ENCODE measurements around the gene ABCG2.

ABCG2 gene

DNA sequence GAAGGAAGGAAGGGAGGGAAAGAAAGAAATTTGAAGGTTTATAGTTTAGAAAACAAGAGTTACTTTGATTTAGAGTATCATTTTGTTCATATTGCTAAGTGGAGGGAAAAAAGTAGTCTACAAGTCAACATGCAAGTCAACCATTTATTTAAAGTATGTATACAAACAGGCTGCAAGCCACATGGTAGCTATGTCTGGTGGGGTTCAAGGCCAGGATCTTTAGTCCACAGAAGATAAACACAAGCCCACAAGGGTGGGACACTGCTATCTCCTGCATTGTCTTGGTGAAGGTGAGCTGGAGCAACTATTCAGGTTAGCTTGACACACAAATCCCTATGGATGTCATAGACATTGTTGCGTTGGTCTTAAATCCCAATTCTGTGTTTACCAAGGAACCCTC, 71.4 kb downstream of the ABCG2 start:
- no peak for DNase-seq (ENCODE audit: low read depth)
- no peak overlapping the region for H3K4me3 ChIP-seq (ENCODE audit: low read depth, low read length)
- TF ChIP-seq, protein P1, sequence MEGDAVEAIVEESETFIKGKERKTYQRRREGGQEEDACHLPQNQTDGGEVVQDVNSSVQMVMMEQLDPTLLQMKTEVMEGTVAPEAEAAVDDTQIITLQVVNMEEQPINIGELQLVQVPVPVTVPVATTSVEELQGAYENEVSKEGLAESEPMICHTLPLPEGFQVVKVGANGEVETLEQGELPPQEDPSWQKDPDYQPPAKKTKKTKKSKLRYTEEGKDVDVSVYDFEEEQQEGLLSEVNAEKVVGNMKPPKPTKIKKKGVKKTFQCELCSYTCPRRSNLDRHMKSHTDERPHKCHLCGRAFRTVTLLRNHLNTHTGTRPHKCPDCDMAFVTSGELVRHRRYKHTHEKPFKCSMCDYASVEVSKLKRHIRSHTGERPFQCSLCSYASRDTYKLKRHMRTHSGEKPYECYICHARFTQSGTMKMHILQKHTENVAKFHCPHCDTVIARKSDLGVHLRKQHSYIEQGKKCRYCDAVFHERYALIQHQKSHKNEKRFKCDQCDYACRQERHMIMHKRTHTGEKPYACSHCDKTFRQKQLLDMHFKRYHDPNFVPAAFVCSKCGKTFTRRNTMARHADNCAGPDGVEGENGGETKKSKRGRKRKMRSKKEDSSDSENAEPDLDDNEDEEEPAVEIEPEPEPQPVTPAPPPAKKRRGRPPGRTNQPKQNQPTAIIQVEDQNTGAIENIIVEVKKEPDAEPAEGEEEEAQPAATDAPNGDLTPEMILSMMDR (IDR thresholded peaks at IDR 0.05; ENCODE audit: control insufficient read depth, extremely low read depth, insufficient read depth) = no peak

DNA sequence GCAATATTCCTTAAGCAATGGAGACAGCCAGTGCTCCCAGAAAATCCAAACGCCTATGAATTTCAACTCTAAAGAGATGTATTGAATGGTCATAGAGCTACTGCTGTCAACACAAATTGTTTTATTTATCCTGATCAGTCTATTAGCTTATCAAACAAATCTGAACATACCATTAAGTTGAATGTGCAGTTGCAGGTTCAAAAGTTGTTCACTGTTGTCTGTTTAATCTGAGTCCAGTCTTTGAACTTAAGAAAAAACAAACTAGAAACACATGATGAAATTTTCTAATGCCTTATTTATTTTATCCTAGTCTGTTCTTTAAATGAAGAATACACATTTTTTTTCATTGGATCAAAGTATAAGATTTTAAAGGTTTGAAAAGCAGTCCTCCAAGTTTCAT, 77.8 kb downstream of the ABCG2 start:
- H3K4me3 ChIP-seq (ENCODE audit: low read depth, low read length) = no peak overlapping the region
- TF ChIP-seq, protein P1 (IDR thresholded peaks at IDR 0.05; ENCODE audit: control insufficient read depth, extremely low read depth, insufficient read depth) = no peak
- DNase-seq (ENCODE audit: low read depth) = no peak

DNA sequence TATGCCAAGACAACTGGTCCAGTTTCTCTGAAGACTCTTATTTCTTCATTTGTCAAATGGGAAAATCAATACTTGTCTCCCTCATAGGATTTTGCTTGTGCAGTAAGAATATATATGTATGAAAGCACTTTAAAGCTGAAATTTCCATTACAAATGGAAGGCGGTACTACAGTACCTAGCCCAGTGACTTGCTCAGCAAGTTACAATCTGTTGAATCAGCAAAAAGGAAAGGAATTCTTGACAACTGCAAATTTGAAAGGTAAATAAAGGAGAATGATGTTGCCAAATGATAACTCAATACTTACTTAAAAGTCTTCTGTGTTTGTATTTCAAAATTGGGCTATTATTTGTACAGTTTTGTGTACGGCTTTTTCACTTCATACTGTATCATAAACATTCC, 79.9 kb downstream of the ABCG2 start:
- TF ChIP-seq, protein P1 (IDR thresholded peaks at IDR 0.05; ENCODE audit: control insufficient read depth, extremely low read depth, insufficient read depth) = no peak
- peak; percentile 71 for DNase-seq (ENCODE audit: low read depth)
- H3K4me3 ChIP-seq (ENCODE audit: low read depth, low read length) = no peak overlapping the region

DNA sequence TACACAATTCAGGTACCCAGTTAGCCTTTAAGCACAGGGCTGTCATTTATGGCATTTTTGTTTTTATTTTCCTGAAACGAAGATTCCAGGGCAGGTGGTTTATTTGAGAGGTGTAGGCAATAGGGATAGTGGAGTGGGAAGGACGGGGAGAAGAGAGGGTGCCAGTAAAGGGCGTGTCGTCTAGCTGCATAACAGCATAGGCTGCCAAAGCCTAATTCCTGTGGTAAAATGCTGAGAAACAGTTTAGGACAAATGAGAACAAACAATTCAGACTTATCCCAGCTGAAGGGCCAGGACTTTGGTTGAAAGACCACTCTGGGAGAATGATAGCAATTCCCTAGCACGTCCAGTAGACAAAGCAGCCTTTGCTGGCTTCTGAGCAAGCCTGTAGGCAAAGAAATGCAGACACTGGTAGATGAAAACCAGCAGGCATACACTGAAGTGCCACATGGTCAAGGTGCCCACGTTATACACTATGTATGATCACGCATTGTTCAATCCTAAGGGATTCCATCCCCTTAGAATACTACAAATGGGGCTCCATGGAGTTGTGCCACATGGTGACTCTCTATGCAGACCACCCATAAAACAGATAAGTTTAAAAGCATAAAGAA, 80.4 kb downstream of the ABCG2 start:
- H3K4me3 ChIP-seq (ENCODE audit: low read depth, low read length) = no peak overlapping the region
- TF ChIP-seq, protein P1 (IDR thresholded peaks at IDR 0.05; ENCODE audit: control insufficient read depth, extremely low read depth, insufficient read depth) = no peak
- DNase-seq (ENCODE audit: low read depth) = no peak

DNA sequence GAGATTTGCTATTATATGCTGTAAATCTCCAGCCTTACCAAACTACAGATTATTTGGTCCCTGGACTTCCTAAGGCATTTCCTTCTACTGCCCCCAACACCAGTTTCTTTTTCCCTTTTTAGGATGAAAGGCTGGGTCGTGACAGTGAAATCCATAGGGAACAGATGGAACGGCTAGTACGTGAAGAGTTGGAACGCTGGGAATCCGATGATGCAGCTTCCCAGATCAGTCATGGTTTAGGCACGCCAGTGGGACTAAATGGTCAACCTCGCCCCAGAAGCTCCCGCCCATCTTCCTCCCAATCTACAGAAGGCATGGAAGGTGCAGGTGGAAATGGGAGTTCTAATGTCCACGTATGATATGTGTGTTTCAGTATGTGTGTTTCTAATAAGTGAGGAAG, 83.1 kb downstream of the ABCG2 start:
- no peak overlapping the region for H3K4me3 ChIP-seq (ENCODE audit: low read depth, low read length)

DNA sequence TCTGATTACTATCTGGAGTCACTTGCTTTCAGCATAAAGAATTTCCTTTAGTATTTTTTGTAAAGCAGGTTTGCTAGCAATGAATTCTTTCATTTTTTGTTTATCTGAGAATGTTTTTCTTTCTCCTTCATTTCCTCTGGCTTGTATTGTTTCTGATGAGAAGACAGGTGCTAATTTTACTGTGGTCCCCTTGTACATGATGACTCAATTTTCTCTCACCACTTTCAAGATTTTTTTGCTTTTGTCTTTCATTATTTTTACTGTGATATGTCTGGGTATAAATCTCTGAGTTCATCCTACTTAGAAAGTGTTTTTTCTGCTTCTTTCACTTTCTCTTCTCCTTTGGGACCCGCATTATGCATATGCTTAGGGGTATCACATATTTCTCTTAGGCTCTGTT, 88.4 kb downstream of the ABCG2 start:
- DNase-seq (ENCODE audit: low read depth) = no peak
- no peak overlapping the region for H3K4me3 ChIP-seq (ENCODE audit: low read depth, low read length)
- TF ChIP-seq, protein P1 (IDR thresholded peaks at IDR 0.05; ENCODE audit: control insufficient read depth, extremely low read depth, insufficient read depth) = no peak

More for the DNA sequence above, 83.1 kb downstream of the ABCG2 start:
- DNase-seq (ENCODE audit: low read depth) = no peak
- TF ChIP-seq, protein P1 (IDR thresholded peaks at IDR 0.05; ENCODE audit: control insufficient read depth, extremely low read depth, insufficient read depth) = no peak

DNA sequence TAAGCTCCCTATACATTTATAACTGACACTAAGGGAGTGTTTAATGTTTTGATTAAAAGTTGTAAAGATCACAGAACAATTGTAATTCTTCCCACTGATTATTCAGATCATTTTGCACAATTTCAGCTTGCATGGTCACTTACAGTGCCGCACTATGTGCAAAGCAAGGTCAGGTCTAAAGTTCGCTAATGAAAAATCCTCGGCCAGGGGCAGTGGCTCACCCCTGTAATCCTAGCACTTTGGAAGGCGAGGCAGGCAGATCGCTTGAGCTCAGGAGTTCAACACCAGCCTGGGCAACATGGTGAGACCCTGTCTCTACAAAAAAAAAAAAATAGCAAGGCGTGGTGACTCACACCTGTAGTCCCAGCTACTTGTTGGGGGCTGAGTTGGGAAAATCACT, 94.0 kb downstream of the ABCG2 start:
- TF ChIP-seq, protein P1 (IDR thresholded peaks at IDR 0.05; ENCODE audit: control insufficient read depth, extremely low read depth, insufficient read depth) = no peak
- H3K4me3 ChIP-seq (ENCODE audit: low read depth, low read length) = no peak overlapping the region
- DNase-seq (ENCODE audit: low read depth) = no peak
